H54 (cell line): ENCODE results near the gene MMGT1.
A peak's percentile ranks its signal among the peaks of the same experiment; 100 is the strongest.

Source experiments
- DNase-seq: peaks from one replicate; pipeline ENCODE4 v3.0.0; 2011; ENCODE audit warnings: low spot score, mixed read lengths; ENCODE audit not compliant: insufficient read length
- FAIRE-seq: peaks from 3 replicates; lab custom pipeline; 2011; peaks lifted over from hg19 to GRCh38; lab: Jason Lieb, UNC
- POLR2A ChIP-seq: IDR thresholded peaks from 2 replicates; pipeline ENCODE4 v1.6.1; 2011; ENCODE audit warnings: low read depth, mild to moderate bottlenecking, low read length

Gene MMGT1

DNA sequence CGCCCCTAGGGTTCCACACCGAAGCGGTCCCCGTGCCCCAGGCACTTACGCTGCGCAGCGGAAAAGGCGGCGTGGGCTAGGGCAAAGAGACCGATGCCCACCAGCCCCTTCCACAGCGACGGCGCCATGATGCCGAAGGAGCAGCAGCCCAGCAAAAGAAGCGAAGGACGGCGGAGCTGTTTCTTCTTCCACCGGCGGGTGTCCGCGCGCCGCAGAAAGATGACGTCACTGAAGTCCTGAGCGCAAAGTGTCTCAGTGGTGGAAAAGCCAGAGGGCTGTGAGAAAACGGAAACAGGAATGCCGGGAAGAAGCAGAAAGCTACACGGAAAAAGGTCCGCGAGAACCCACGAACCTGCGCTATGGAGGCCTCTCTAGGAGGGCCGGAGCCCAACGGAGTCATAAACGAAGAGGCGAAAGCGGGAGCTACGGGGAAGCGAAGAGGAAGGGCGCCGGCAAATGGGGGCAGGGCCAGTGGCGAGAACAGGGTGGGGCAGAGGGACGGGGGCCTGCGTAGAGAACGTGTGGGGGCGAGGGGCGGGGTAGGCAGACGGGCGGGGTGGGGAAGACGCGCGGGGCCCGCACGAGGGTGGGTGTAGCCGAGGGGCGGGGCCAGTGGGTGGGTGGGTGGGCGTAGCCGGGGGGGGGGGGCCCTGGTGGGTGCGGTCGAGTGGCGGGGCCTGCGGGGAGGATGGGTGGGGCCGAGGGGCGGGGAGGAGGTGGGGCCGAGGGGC, at the start of gene MMGT1:
MMGT1 (minus strand) TSS at position 441 of the 731 bp plus-strand sequence; CDS start at position 128, 313 bp downstream.
- peak; percentile 82 for FAIRE-seq

DNA sequence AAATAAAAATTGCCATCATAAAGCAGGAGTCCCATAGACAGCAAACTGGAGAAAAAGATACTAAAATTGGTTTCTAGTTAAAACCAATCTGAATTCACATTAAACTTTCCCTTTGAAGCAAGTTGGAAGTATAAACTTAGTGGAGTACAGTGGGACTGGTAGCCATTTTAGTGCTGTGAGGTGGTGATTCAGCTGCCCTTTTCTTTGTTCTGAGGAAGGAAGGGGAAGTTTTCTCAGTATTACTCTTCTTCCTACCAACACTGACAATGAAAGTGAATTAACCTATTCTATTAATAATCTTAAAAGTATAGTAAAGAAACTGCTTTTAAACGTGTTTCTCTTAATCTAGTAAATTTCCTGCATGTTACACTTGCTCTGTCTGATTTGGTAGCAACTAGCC, 48.1 kb upstream of the MMGT1 start:
- TF ChIP-seq POLR2A: no peak
- DNase-seq: no peak
- FAIRE-seq: no peak

More for the DNA sequence above, at the start of gene MMGT1:
- DNase-seq: peak; percentile 59
- TF ChIP-seq POLR2A: peak; percentile 60

DNA sequence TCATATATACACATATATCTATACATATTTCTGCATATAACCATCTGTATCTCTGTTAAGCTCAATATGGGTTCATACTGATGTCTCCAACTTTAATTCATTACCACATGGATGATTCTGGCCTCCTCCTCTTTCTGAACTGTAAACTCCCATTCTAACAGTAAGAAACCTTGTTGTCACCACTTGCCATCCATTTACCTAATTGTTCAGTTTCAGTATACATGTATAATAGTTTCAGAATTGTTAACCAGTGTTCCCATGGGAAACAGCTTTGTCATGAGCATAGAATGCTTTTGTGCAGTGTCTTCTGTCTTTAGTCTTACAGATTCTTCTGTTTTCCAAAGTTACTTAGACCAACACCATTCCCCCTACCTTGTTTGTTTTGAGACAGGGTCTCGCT, 47.4 kb upstream of the MMGT1 start:
- no peak for TF ChIP-seq POLR2A
- DNase-seq (no peak), FAIRE-seq (no peak)

DNA sequence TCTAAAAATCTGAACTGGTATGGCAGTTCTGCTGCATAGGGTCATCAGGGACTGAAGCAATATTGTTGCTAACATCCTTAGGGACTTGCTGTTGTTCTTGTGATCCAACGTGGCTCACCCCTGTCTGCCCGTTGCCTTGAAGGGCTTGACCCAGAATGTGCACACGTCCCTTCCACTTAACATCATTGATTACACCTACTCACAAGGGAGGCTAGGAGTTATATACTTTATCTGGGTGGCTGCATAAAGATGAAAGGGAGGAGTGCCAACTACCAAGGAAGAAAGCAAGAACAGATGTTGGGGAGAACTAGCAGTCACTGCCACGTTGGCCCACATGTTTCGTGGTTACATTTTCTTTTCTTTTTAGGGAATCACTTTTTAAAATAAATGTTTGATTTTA, 45.4 kb upstream of the MMGT1 start:
- no peak for TF ChIP-seq POLR2A
- DNase-seq (no peak), FAIRE-seq (no peak)

DNA sequence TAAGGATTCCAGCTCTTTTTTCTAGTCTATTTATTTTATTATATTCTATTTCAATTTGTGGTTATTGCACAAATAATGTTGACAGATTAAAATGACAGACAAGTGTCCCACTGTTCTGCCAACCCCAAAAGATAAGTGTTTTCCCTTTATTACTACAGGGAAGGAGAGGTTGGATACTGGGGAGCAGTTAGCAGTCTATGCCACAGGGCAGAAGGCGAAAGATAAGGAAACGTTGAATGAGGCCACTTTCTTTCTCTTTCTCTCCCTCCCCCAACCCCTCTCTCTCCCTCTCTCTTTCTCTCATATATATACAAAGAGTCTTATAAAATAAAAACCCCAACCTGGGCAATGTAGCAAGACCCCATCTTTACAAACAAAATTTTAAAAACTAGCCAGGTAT, 43.1 kb upstream of the MMGT1 start:
- FAIRE-seq: no peak
- no peak for TF ChIP-seq POLR2A
- DNase-seq: no peak

DNA sequence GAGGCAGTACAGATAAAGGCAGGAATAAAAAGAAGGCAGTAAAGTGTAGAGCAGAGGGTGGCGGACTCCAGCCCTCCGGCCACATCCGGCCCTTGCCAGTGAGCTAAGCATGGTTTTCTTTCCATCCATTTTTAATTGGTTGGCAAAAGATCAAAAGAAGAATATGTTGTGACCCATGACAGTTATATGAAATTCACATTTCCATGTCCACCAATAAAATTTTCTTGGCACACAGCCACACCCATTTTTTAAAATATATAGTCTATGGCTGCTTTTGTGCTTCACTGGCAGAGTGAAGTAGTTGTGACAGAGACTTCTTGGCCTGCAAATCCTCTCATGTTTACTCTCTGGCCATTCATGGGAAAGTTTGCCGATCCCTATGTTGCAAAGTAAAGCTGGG, 41.2 kb upstream of the MMGT1 start:
- DNase-seq: no peak
- no peak for FAIRE-seq
- no peak for TF ChIP-seq POLR2A

DNA sequence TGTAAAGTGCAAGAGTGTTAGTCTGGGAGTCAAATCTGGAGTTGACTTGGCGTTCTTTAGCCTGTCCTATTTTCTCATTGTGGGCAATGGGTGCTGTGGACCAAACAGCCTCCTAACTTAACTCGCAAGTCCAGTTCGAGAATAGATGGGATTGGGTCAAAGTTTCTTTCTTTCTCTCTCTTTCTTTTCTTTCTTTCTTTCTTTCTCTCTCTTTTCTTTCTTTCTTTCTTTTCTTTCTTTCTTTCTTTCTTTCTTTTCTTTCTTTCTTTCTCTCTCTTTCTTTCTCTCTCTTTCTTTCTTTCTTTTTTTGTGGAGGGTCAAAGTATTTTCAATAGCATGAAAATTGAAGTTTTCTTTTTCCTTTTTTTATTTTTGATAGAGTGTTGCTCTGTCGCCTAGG, 14.5 kb upstream of the MMGT1 start:
- FAIRE-seq: no peak
- DNase-seq: no peak
- no peak for TF ChIP-seq POLR2A

DNA sequence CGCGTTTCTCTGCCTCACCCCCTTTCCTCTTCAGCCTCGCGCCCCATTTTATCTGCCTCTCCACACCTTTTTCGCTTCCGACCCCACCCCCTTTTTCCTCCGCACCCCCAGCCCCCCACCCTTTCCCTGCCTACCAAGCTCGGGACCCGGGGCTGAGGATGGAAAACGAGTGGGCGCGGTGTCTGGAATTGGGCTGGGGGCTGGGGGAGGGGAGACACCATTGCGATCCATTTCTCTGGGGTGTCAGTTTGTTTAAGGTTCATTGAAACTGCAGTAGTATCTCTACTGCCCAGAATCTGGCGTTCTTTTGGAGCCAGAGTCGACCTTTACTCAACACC, 12.2 kb upstream of the MMGT1 start:
- FAIRE-seq (no peak), DNase-seq (no peak)
- TF ChIP-seq POLR2A: no peak

DNA sequence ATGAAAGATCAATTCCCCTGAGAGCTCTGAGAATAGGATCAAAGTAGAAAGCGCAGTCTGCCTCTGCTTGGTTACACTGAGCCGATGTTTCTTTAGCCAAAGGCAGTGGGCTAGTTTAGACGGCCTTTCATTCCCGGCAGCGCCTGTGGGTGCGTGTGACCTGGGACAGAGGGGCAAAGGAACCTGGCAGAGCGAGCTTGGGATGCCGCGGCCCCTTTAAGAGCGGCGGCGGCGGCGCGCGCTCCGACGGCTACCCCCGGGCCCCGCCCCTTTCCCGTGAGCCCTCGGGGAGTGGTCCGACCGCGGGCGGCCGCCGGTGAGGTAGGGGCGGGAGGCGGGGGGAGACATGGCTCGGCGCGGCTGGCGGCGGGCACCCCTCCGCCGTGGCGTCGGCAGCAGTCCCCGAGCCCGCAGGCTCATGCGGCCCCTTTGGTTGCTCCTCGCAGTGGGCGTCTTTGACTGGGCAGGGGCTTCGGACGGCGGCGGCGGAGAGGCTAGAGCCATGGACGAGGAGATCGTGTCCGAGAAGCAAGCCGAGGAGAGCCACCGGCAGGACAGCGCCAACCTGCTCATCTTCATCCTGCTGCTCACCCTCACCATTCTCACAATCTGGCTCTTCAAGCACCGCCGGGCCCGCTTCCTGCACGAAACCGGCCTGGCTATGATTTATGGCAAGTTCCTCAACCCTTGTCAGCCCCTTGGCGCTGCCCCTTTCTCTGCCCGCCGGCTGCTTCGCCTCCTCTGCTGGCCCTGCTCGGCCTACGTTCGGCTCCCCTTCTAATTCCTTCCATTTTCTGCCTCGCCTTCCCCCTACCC, 11.6 kb upstream of the MMGT1 start, which contains the start of gene SLC9A6:
SLC9A6 (plus strand) TSS at position 279 of the 816 bp plus-strand sequence; CDS start at position 503, 224 bp downstream.
- DNase-seq (peak; percentile 49), FAIRE-seq (peak; percentile 20)

DNA sequence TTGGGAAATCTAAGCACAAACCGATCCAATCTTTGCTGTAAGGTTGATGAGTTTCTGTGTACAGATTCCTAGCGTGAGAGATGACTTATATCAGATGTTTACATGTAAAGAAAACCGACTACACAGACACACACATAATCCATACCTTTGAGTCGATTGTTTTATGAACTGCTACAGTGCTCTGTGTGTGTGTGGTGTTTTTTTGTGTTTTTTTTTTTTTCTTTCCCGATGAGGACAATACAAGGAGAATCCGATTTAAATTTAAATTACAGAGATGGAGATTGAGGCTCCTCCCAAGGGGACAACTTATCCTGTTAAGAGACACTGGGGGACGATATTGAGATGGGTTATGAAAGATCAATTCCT, 11.0 kb upstream of the MMGT1 start:
- FAIRE-seq: no peak
- DNase-seq: no peak
- TF ChIP-seq POLR2A: no peak

More for the DNA sequence above, 11.6 kb upstream of the MMGT1 start, which contains the start of gene SLC9A6:
- no peak for TF ChIP-seq POLR2A

DNA sequence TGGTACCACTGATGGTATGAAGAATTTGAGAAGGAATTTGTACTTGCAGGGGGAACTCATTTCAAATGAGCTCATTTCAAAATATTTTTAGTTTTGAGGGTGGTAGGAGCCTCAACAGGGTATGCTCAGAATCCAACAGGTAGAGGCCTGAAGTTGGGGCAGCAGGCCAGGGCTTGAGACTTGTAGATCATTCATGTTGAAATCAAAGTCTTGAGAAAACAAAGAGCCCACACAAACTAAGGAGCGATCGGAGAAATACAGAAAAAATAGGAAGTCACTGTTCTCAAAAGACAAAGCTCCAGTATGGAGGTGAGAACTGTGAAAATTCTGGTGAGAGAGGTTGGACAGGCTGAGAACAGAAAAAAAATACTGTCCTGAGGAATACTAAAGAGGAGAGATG, 10.5 kb upstream of the MMGT1 start:
- TF ChIP-seq POLR2A: no peak
- DNase-seq: no peak
- no peak for FAIRE-seq

DNA sequence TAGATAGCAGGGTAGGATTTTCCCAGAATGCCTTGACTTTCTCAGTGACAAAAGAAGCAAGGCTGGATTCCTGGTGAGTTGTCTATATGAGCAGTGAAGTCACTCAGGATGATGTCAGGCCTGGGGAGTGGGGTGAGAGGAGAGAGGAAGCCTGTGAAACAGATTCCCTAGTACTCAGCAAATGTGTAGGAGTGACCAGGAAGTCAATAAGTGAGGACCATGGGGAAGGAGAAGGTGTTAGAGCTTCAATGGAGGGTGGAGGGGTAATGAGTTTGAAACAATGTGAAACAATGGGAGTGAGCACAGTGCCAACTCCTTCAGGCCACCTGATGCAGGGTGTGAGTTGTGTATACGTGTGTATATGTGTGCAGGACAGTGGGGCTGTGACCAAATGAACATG, 9.1 kb upstream of the MMGT1 start:
- FAIRE-seq (no peak), DNase-seq (no peak)
- TF ChIP-seq POLR2A: no peak

DNA sequence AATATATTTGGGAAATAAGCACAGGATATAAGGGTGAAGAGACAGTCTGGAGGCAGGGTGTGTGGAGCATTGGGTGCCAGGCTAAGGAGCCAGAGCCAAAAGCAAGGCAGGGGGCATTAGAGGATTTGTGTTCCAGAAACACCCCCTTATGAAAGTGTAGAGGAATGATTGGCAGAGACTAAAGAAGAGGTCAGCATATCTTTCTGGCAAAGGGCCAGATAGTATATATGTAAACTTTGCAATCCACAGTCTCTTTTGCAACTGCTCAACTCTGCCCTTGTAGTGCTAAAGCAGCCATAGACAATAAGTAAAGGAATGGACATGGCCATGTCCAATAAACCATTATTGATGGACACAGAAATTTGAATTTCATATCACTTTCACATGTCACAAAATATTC, 7.9 kb upstream of the MMGT1 start:
- DNase-seq (no peak), FAIRE-seq (no peak)
- TF ChIP-seq POLR2A: no peak

DNA sequence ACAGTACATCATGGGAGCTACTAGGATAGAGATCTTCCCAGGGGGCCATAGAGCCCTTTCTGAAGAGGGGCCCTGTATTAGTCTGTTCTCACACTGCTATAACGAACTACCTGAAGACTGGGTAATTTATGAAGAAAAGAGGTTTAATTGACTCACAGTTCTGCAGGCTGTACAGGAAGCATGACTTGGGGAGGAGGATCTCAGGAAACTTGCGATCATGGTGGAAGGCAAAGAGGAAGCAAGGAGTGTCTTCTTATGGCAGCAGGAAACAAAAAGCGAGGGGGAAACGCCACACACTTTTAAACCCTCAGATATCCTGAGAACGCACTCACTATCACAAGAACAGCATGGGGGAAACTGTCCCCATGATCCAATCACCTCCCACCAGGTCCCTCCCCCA, 7.2 kb upstream of the MMGT1 start:
- DNase-seq: no peak
- no peak for TF ChIP-seq POLR2A
- FAIRE-seq: no peak
